SH-SY5Y (cell line): ENCODE measurements around the gene NECTIN1.

Source experiments
- GATA2 ChIP-seq: IDR thresholded peaks from 2 replicates; pipeline ENCODE4 v1.6.1; 2011; ENCODE audit warnings: mild to moderate bottlenecking, low read depth, low read length
- GATA3 ChIP-seq: IDR thresholded peaks from 2 replicates; pipeline ENCODE4 v1.6.1; 2011; ENCODE audit warnings: low read depth, mild to moderate bottlenecking, low read length, moderate library complexity

GRCh38 chr11:119686177-119686882 is 42.7 kb downstream of the NECTIN1 start:
- TF ChIP-seq GATA3, result no peak
- no peak for TF ChIP-seq GATA2
